GM18909 (cell line): ENCODE results near the gene DDX17.

ENCODE experiments used
- ATAC-seq: cut with Tn5 transposase; IDR thresholded peaks from one replicate; pipeline ENCODE4 v1.9.1; 2021; ENCODE audit warnings: mild to moderate bottlenecking; ENCODE audit not compliant: unreplicated experiment, poor library complexity

Gene DDX17

GRCh38 chr22:38467904-38468442 is 38.1 kb downstream of the DDX17 start, which contains the start of gene KDELR3:
Gene KDELR3, plus strand, starts transcription at chr22:38468096. Its CDS starts 138 bp downstream, at chr22:38468234.
- no peak for ATAC-seq

- no peak for ATAC-seq
These were observed 38.6 kb downstream of the DDX17 start for GRCh38 chr22:38467438-38467903.

- ATAC-seq = no peak
These were observed 40.2 kb downstream of the DDX17 start for GRCh38 chr22:38465673-38466490.

DNA sequence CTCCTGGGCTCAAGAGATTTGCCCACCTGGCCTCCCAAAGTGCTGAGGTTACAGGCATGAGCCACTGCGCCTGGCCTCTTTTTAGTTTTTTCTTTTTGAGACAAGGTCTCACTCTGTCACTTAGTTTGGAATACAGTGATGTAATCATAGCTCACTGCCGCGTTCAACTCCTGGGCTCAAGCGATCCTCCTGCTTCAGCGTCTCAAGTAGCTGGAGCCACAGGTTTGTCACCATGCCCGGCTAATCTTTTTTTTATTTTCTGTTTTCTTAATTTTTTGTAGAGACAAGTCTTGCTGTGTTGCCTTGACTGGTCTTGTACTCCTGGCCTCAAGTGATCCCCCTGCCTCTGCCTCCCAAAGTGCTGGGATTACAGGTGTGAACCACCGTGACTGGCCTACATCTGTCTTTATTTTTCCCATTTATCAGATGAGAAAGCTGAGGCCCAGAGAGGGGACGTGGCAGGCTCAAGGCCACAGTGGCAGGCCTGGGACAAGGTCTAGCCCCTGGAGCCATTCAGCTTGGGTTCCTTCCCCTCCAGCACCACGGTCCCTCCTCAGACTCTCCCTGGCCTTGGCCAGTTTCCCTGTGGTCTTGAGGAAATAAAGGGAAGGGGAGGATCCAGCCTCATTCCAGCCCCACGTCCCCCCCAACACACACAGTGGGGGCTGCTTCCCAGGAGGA is 41.0 kb downstream of the DDX17 start:
- ATAC-seq = no peak

GRCh38 chr22:38462960-38463784 is 42.9 kb downstream of the DDX17 start:
- ATAC-seq = no peak

- no peak for ATAC-seq
These were observed 44.6 kb downstream of the DDX17 start for GRCh38 chr22:38461414-38462081.

DNA sequence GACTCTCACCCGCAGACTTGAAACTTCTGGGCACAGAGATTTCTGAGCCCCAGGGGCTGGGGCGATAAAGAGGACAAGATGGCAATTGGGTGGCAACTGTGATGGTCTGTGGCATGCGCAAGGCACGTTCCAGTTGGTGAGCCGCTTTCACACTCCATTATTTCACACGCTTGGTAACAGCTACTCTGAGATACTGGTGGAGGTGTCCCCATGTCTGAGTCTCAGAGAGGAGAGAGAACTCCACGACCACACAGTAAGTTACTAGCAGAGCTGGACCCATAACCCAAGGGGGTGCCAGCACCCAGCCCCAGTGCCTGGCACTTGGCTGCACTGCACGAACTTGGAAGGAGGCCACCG is 45.1 kb downstream of the DDX17 start:
- no peak for ATAC-seq

GRCh38 chr22:38460426-38460840 is 45.7 kb downstream of the DDX17 start:
- no peak for ATAC-seq

- no peak for ATAC-seq
These were observed 49.0 kb downstream of the DDX17 start for GRCh38 chr22:38456841-38457699.

- no peak for ATAC-seq
These were observed 49.8 kb downstream of the DDX17 start for GRCh38 chr22:38456272-38456835.

- no peak for ATAC-seq
These were observed 50.4 kb downstream of the DDX17 start for GRCh38 chr22:38455530-38456271.

DNA sequence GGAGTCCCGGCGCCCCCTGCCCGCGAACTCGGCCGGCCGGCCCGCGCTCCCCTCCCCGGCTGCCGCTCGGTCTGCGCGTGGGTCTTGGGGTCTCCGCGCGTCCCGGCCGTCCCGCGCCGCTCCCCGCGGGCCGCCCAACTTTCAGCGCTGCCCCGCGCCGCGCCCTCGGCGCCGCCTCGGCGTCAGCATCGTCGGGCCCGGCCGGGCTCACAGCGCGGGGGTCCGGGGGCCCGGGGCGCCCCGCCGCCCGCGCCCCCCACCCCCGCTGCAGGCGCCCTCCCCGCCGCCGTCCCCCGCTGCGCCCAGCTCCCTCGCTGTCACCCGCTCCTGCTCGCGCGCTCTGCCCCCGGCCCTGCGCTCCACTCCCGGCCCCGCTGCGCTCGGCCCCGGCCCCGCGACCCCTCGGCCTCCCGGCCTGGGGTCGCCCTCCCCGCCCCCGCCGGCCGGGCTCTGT is 51.0 kb downstream of the DDX17 start, which contains the start of gene KCNJ4:
Gene KCNJ4 (minus strand): TSS at position 124 of the 454 bp plus-strand sequence. CDS start 27,067 bp downstream, outside the sequence.
- no peak for ATAC-seq

- ATAC-seq = no peak
These were observed 51.6 kb downstream of the DDX17 start for GRCh38 chr22:38454353-38455075.

- no peak for ATAC-seq
These were observed 52.1 kb downstream of the DDX17 start for GRCh38 chr22:38453996-38454352.

- no peak for ATAC-seq
These were observed 52.9 kb downstream of the DDX17 start for GRCh38 chr22:38453066-38453672.

DNA sequence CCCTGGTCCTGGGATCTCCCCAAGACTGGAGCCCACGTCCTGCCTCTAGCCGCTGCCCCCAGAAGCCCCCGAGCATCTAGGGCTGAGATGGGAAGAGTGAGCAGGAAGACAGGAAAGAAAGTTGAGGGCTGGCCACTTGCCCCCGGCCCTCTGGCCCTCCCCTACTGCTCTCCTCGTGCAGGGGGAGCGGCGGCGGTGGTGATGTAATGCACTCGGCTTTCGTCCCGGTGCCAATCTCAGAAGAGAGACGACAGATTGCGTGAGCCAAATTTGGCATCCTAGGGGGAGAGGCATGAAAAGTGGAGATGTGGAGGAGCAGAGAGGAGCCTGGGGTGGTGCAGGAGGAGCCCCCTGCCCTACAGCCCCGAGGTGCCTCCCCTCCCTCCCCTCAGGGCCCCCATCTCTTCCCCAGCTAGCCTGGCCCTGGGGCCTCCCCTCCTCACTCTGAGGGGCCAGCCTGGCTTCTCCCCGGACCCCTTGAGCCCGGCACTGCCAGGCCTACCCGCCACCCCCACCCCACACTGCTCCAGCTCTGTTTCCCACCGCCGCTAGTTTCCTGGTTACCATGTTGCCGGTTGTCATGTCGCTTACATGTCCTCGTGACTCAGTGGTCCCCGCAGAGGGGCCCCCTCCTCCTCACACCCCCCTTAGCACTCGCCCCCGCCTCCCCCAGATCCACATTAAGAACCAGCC is 53.6 kb downstream of the DDX17 start:
- no peak for ATAC-seq
